HepG2 (cell line): ENCODE results near the gene ALOX15.

Experiments
- CBX2 ChIP-seq, 2 experiments: fragments of 200-600 bp in 1 of 2; sonication (generic); formaldehyde crosslinking in 1 of 2; IDR thresholded peaks; 2 replicates each; pipeline versions ENCODE4 v1.7.0 to v1.8.1; 2018 to 2022; ENCODE audit warnings: low read depth in 2 of 2, low read length in 1 of 2, mild to moderate bottlenecking in 1 of 2, missing genetic modification reagents in 1 of 2
- MBNL3 ChIP-seq: fragments of 250-450 bp; sonication (Bioruptor Pico); conservative IDR thresholded peaks from 2 replicates; pipeline ENCODE4 v1.8.0; 2022; ENCODE audit warnings: mild to moderate bottlenecking, inconsistent platforms
- TF ChIP-seq, protein P1 (sequence below): IDR thresholded peaks from 2 replicates; pipeline ENCODE4 v1.6.1; 2016
- TF ChIP-seq, protein P2 (sequence below), 2 experiments: sonication (generic) in 1 of 2; formaldehyde crosslinking in 1 of 2; IDR thresholded peaks; 2 replicates each; pipeline versions ENCODE4 v1.5.1 to v1.6.1; 2011 to 2020; ENCODE audit warnings: borderline replicate concordance in 1 of 2, low read depth in 1 of 2, low read length in 1 of 2, mild to moderate bottlenecking in 1 of 2, missing genetic modification reagents in 1 of 2, moderate library complexity in 1 of 2

GRCh38 chr17:4587195-4587594, 54.3 kb downstream of the ALOX15 start:
- TF ChIP-seq, protein P1, sequence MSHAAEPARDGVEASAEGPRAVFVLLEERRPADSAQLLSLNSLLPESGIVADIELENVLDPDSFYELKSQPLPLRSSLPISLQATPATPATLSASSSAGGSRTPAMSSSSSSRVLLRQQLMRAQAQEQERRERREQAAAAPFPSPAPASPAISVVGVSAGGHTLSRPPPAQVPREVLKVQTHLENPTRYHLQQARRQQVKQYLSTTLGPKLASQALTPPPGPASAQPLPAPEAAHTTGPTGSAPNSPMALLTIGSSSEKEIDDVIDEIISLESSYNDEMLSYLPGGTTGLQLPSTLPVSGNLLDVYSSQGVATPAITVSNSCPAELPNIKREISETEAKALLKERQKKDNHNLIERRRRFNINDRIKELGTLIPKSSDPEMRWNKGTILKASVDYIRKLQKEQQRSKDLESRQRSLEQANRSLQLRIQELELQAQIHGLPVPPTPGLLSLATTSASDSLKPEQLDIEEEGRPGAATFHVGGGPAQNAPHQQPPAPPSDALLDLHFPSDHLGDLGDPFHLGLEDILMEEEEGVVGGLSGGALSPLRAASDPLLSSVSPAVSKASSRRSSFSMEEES = no peak
- TF ChIP-seq, protein P2, sequence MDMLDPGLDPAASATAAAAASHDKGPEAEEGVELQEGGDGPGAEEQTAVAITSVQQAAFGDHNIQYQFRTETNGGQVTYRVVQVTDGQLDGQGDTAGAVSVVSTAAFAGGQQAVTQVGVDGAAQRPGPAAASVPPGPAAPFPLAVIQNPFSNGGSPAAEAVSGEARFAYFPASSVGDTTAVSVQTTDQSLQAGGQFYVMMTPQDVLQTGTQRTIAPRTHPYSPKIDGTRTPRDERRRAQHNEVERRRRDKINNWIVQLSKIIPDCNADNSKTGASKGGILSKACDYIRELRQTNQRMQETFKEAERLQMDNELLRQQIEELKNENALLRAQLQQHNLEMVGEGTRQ (IDR thresholded peaks at IDR 0.05; ENCODE audit: low read depth, low read length) = no peak
- TF ChIP-seq, protein P2 (CRISPR knock-in tag; IDR thresholded peaks at IDR 0.05; ENCODE audit: borderline replicate concordance) = no peak
- no peak for TF ChIP-seq MBNL3 (CRISPR knock-in tag)
- TF ChIP-seq CBX2 (IDR thresholded peaks at IDR 0.05; ENCODE audit: low read depth, low read length) = no peak
- TF ChIP-seq CBX2 (CRISPR knock-in tag; IDR thresholded peaks at IDR 0.05; ENCODE audit: low read depth) = no peak
